PC-9 (cell line): ENCODE measurements around the gene ITGA8. TPM values are rescaled to one million over a fixed set of nuclear protein-coding genes. Genes with fewer than 3 reads are reported as not detected.

Source experiments
- BruUV-seq: library from RNA; stranded (reverse); fragments of 400-500 nt; replicated peaks from 2 replicates; lab custom pipeline; 2021; lab: Mats Ljungman, UMichigan
- CTCF ChIA-PET: fragments of 300-600 bp; sonication (Branson Sonifier 250); formaldehyde crosslinking; loops from one replicate; lab custom pipeline; 2022; ENCODE audit warnings: antibody characterized with exemption; lab: Charles Lee
- POLR2A ChIA-PET: fragments of 300-600 bp; sonication (Branson Sonifier 250); formaldehyde crosslinking; loops from one replicate; lab custom pipeline; 2022; ENCODE audit warnings: antibody characterized with exemption; ENCODE audit not compliant: unreplicated experiment; lab: Charles Lee
- DNase-seq, 2 experiments: peaks; one replicate each; pipeline versions ENCODE4 v3.0.0 to v3.0.0-alpha.2; 2015 to 2022; ENCODE audit warnings: mixed read lengths in 1 of 2
- H2AFZ ChIP-seq: fragments of 200-600 bp; sonication (generic); 2 replicates; pipeline ENCODE4 v1.8.1; 2017; ENCODE audit warnings: antibody characterized with exemption
- H3F3A ChIP-seq: fragments of 200-600 bp; sonication (generic); 2 replicates; pipeline ENCODE4 v1.8.1; 2017; ENCODE audit warnings: antibody characterized with exemption, mild to moderate bottlenecking, low read depth; ENCODE audit not compliant: insufficient read depth
- H3K27ac ChIP-seq: fragments of 200-600 bp; sonication (generic); 2 replicates; pipeline ENCODE4 v1.6.1; 2016; ENCODE audit warnings: mixed run types
- H3K27me3 ChIP-seq: fragments of 200-600 bp; sonication (generic); 2 replicates; pipeline ENCODE4 v1.6.1; 2016; ENCODE audit warnings: low read depth, mixed run types; ENCODE audit not compliant: insufficient read depth
- H3K36me3 ChIP-seq: fragments of 200-600 bp; sonication (generic); 2 replicates; pipeline ENCODE4 v1.6.1; 2016; ENCODE audit warnings: low read depth, mixed run types
- H3K4me1 ChIP-seq: fragments of 200-600 bp; sonication (generic); replicated peaks from 2 replicates; pipeline ENCODE4 v1.6.1; 2016; ENCODE audit warnings: mixed run types; ENCODE audit not compliant: insufficient read depth
- H3K4me2 ChIP-seq: fragments of 200-600 bp; sonication (generic); 2 replicates; pipeline ENCODE4 v1.6.1; 2017; ENCODE audit warnings: mixed run types
- H3K4me3 ChIP-seq: fragments of 200-600 bp; sonication (generic); 2 replicates; pipeline ENCODE4 v1.6.1; 2016; ENCODE audit warnings: mixed run types
- H3K79me2 ChIP-seq: fragments of 200-600 bp; sonication (generic); 2 replicates; pipeline ENCODE4 v1.6.1; 2017; ENCODE audit warnings: low read depth, mixed run types
- H3K9me2 ChIP-seq: fragments of 200-600 bp; sonication (generic); 2 replicates; pipeline ENCODE4 v1.8.1; 2017; ENCODE audit warnings: mild to moderate bottlenecking; ENCODE audit not compliant: insufficient read depth
- H3K9me3 ChIP-seq: fragments of 200-600 bp; sonication (generic); 2 replicates; pipeline ENCODE4 v1.8.1; 2016; ENCODE audit warnings: low read depth; ENCODE audit not compliant: insufficient read depth
- H4K20me1 ChIP-seq: fragments of 200-600 bp; sonication (generic); 2 replicates; pipeline ENCODE4 v1.8.1; 2017; ENCODE audit not compliant: insufficient read depth
- EZH2 ChIP-seq: fragments of 200-600 bp; sonication (generic); IDR thresholded peaks from 2 replicates; pipeline ENCODE4 v1.8.0; 2017; ENCODE audit warnings: antibody characterized with exemption, low read depth
- intact Hi-C: fragments of 100-400 bp; cut with micrococcal nuclease; formaldehyde crosslinking; loops from one replicate; pipeline ENCODE4 v1.10.0; 2022; ENCODE audit not compliant: unreplicated experiment
- total RNA-seq: library from RNA; stranded (reverse); gene quantifications from 2 replicates; pipeline ENCODE4 v1.2.3, GENCODE V29; 2021
- TF ChIP-seq, protein P1 (sequence below): fragments of 200-600 bp; sonication (generic); conservative IDR thresholded peaks from 2 replicates; pipeline ENCODE4 v1.6.1; 2017; ENCODE audit warnings: mixed run types, antibody characterized with exemption, mild to moderate bottlenecking, moderate library complexity

The ITGA8 gene
- total RNA-seq, 1 experiment from 2014 or later, result not detected

- no peaks in the 10 kb centered on the region for H3K9me2 ChIP-seq
- H3K9me3 ChIP-seq, result no peaks in the 10 kb centered on the region
- no peaks in the 10 kb centered on the region for H3K4me1 ChIP-seq
- H3K4me3 ChIP-seq, result no peak overlapping the region
- H4K20me1 ChIP-seq, result no peaks in the 10 kb centered on the region
- H3K27me3 ChIP-seq, result peaks cover 18% of the 10 kb centered on the region
- no peaks in the 10 kb centered on the region for H3F3A ChIP-seq
- no TSS peak for BruUV-seq
- intact Hi-C loops, result no loop called here
- H3K27ac ChIP-seq, result no peak overlapping the region
- CTCF ChIA-PET, result no interaction called here
- DNase-seq, result no peak
- H3K36me3 ChIP-seq, result no peaks in the 10 kb centered on the region
- POLR2A ChIA-PET, result no interaction called here
- no peak for TF ChIP-seq EZH2
- TF ChIP-seq, protein P1, sequence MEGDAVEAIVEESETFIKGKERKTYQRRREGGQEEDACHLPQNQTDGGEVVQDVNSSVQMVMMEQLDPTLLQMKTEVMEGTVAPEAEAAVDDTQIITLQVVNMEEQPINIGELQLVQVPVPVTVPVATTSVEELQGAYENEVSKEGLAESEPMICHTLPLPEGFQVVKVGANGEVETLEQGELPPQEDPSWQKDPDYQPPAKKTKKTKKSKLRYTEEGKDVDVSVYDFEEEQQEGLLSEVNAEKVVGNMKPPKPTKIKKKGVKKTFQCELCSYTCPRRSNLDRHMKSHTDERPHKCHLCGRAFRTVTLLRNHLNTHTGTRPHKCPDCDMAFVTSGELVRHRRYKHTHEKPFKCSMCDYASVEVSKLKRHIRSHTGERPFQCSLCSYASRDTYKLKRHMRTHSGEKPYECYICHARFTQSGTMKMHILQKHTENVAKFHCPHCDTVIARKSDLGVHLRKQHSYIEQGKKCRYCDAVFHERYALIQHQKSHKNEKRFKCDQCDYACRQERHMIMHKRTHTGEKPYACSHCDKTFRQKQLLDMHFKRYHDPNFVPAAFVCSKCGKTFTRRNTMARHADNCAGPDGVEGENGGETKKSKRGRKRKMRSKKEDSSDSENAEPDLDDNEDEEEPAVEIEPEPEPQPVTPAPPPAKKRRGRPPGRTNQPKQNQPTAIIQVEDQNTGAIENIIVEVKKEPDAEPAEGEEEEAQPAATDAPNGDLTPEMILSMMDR, result no peak
- no peak overlapping the region for H2AFZ ChIP-seq
- H3K79me2 ChIP-seq, result no peaks in the 10 kb centered on the region
- no peak overlapping the region for H3K4me2 ChIP-seq
Measured at GRCh38 chr10:15489431-15489830, 230.3 kb downstream of the ITGA8 start.

DNA sequence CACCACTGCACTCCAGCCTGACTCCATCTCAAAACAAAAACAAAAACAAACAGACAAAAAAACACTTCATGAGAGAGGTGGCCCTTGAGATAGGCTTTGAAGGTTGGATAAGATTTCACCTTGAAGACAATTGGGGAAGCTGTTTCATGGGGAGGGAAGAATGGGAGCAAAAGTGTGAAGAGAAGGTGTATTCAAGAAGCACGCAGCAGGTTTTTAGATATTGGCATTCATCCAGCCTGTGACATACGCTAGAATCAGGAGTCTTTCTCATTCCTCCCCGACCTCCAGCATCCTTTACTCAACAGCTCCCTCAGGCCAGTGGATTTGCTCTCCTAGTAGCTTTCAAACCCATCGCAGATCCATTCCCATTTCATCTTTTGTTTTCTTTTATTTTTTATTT lies 232.3 kb downstream of the ITGA8 start:
- TF ChIP-seq, protein P1, result no peak
- Histone ChIP-seq H3F3A (no peaks in the 10 kb centered on the region), H3K36me3 (no peaks in the 10 kb centered on the region), H3K27me3 (peaks cover 16% of the 10 kb centered on the region), H3K27ac (no peak overlapping the region), H3K4me1 (no peaks in the 10 kb centered on the region), H3K79me2 (no peaks in the 10 kb centered on the region), H2AFZ (no peak overlapping the region), H3K4me3 (no peak overlapping the region), H4K20me1 (no peaks in the 10 kb centered on the region), H3K9me3 (no peaks in the 10 kb centered on the region), H3K9me2 (no peaks in the 10 kb centered on the region), H3K4me2 (no peak overlapping the region)
- intact Hi-C loops, result no loop called here
- no TSS peak for BruUV-seq
- no peak for DNase-seq
- CTCF ChIA-PET, result no interaction called here
- POLR2A ChIA-PET, result no interaction called here

GRCh38 chr10:15486404-15486803 lies 233.3 kb downstream of the ITGA8 start:
- POLR2A ChIA-PET, result no interaction called here
- Histone ChIP-seq H3K27ac (no peak overlapping the region), H2AFZ (no peak overlapping the region), H3K9me3 (no peaks in the 10 kb centered on the region), H3K4me2 (no peak overlapping the region), H3K9me2 (no peaks in the 10 kb centered on the region), H3F3A (no peaks in the 10 kb centered on the region), H3K36me3 (no peaks in the 10 kb centered on the region), H4K20me1 (no peaks in the 10 kb centered on the region), H3K27me3 (peaks cover 18% of the 10 kb centered on the region), H3K4me1 (no peaks in the 10 kb centered on the region), H3K4me3 (no peak overlapping the region), H3K79me2 (no peaks in the 10 kb centered on the region)
- no TSS peak for BruUV-seq
- TF ChIP-seq, protein P1, result no peak
- no peak for TF ChIP-seq EZH2
- CTCF ChIA-PET, result no interaction called here
- intact Hi-C loops, result no loop called here
- no peak for DNase-seq
